Measurements from ENCODE around the gene FGA. TPM values are rescaled to one million over a fixed set of nuclear protein-coding genes. Genes with fewer than 3 reads are reported as not detected.

FGA gene
- total and polyA plus RNA-seq, 10 of the 15 experiments (the other 5 are each of a cell fraction or from before 2014, with no cell fraction given), result 3.6 TPM; not detected in 9

- TF ChIP-seq CUX1 (IDR thresholded peaks at IDR 0.05; ENCODE audit: insufficient replicate concordance, low read depth, low read length) (no peak), BRCA1 (IDR thresholded peaks at IDR 0.05; ENCODE audit: low read depth, low read length) (no peak), RBBP5 (conservative IDR thresholded peaks at IDR 0.05) (no peak), SP1 (IDR thresholded peaks at IDR 0.05; ENCODE audit: low read depth, low read length) (peak; percentile 13), HDAC2 (IDR thresholded peaks at IDR 0.05) (no peak), LARP7 (IDR thresholded peaks at IDR 0.05) (no peak), MAX (IDR thresholded peaks at IDR 0.05; ENCODE audit: low read depth, low read length) (peak; percentile 17; the same call in 1 of the 2 replicates), WRNIP1 (IDR thresholded peaks at IDR 0.05; ENCODE audit: borderline replicate concordance, low read depth, low read length) (no peak), ZZZ3 (IDR thresholded peaks at IDR 0.05; ENCODE audit: control insufficient read depth, insufficient read length, low read depth) (no peak), RB1 (IDR thresholded peaks at IDR 0.05; ENCODE audit: borderline replicate concordance) (no peak), CREM (IDR thresholded peaks at IDR 0.05; ENCODE audit: low read depth) (peak; percentile 65; the same call in 1 of the 2 replicates), RAD21 (IDR thresholded peaks at IDR 0.05; ENCODE audit: insufficient read depth, low read depth, low read length) (no peak), ZSCAN29 (IDR thresholded peaks at IDR 0.05) (no peak), NFYB (IDR thresholded peaks at IDR 0.05; ENCODE audit: insufficient read depth, low read depth, low read length) (no peak)
- TF ChIP-seq, protein P1, sequence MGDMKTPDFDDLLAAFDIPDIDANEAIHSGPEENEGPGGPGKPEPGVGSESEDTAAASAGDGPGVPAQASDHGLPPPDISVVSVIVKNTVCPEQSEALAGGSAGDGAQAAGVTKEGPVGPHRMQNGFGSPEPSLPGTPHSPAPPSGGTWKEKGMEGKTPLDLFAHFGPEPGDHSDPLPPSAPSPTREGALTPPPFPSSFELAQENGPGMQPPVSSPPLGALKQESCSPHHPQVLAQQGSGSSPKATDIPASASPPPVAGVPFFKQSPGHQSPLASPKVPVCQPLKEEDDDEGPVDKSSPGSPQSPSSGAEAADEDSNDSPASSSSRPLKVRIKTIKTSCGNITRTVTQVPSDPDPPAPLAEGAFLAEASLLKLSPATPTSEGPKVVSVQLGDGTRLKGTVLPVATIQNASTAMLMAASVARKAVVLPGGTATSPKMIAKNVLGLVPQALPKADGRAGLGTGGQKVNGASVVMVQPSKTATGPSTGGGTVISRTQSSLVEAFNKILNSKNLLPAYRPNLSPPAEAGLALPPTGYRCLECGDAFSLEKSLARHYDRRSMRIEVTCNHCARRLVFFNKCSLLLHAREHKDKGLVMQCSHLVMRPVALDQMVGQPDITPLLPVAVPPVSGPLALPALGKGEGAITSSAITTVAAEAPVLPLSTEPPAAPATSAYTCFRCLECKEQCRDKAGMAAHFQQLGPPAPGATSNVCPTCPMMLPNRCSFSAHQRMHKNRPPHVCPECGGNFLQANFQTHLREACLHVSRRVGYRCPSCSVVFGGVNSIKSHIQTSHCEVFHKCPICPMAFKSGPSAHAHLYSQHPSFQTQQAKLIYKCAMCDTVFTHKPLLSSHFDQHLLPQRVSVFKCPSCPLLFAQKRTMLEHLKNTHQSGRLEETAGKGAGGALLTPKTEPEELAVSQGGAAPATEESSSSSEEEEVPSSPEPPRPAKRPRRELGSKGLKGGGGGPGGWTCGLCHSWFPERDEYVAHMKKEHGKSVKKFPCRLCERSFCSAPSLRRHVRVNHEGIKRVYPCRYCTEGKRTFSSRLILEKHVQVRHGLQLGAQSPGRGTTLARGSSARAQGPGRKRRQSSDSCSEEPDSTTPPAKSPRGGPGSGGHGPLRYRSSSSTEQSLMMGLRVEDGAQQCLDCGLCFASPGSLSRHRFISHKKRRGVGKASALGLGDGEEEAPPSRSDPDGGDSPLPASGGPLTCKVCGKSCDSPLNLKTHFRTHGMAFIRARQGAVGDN (IDR thresholded peaks at IDR 0.05), result peak; percentile 84
- TF ChIP-seq, protein P2, sequence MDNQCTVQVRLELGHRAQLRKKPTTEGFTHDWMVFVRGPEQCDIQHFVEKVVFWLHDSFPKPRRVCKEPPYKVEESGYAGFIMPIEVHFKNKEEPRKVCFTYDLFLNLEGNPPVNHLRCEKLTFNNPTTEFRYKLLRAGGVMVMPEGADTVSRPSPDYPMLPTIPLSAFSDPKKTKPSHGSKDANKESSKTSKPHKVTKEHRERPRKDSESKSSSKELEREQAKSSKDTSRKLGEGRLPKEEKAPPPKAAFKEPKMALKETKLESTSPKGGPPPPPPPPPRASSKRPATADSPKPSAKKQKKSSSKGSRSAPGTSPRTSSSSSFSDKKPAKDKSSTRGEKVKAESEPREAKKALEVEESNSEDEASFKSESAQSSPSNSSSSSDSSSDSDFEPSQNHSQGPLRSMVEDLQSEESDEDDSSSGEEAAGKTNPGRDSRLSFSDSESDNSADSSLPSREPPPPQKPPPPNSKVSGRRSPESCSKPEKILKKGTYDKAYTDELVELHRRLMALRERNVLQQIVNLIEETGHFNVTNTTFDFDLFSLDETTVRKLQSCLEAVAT (IDR thresholded peaks at IDR 0.05), result peak; percentile 72
- TF ChIP-seq, protein P3, sequence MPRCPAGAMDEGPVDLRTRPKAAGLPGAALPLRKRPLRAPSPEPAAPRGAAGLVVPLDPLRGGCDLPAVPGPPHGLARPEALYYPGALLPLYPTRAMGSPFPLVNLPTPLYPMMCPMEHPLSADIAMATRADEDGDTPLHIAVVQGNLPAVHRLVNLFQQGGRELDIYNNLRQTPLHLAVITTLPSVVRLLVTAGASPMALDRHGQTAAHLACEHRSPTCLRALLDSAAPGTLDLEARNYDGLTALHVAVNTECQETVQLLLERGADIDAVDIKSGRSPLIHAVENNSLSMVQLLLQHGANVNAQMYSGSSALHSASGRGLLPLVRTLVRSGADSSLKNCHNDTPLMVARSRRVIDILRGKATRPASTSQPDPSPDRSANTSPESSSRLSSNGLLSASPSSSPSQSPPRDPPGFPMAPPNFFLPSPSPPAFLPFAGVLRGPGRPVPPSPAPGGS (IDR thresholded peaks at IDR 0.05; ENCODE audit: borderline replicate concordance, insufficient read depth, low read depth, low read length, poor library complexity, severe bottlenecking), result no peak
Observed at GRCh38 chr4:154549894-154550790, 40.4 kb downstream of the FGA start, which contains the start of gene PLRG1 (continued).

Measured in GM12878 (cell line).